ENCODE data around the gene SBK2.
"Not testable (repeated sequence)": the region's sequence is repeated elsewhere in the genome, so short reads cannot be mapped to it uniquely, and the experiment has no call there.

Gene SBK2

GRCh38 chr19:55536951-55537740 is at the start of gene SBK2:
Gene SBK2, minus strand, starts transcription at chr19:55537133. Its CDS starts 839 bp downstream, at chr19:55536294.
- DNase-seq, result no peak

GRCh38 chr19:55585658-55586339 is 48.9 kb upstream of the SBK2 start:
- DNase-seq, result peak; percentile 36 to 43

- no peak for DNase-seq
These were observed 47.9 kb upstream of the SBK2 start for GRCh38 chr19:55584871-55585270.

GRCh38 chr19:55583897-55584296 is 47.0 kb upstream of the SBK2 start:
- DNase-seq, result not testable (repeated sequence)

GRCh38 chr19:55582284-55582683 is 45.4 kb upstream of the SBK2 start:
- not testable (repeated sequence) for DNase-seq

- no peak for DNase-seq
These were observed 44.9 kb upstream of the SBK2 start for GRCh38 chr19:55581823-55582223.

- DNase-seq, result peak in 1 of 2 donors; percentile 28
These were observed 44.4 kb upstream of the SBK2 start for GRCh38 chr19:55581145-55581822.

- DNase-seq, result peak; percentile 71 to 82
These were observed 43.8 kb upstream of the SBK2 start, which contains the start of gene ZNF579 for GRCh38 chr19:55580628-55581144. Gene ZNF579, minus strand, starts transcription at chr19:55580848. Its CDS starts 1,209 bp downstream, at chr19:55579639.

GRCh38 chr19:55579766-55580621 is 43.1 kb upstream of the SBK2 start:
- no peak for DNase-seq

- no peak for DNase-seq
These were observed 42.1 kb upstream of the SBK2 start for GRCh38 chr19:55578761-55579747.

- DNase-seq, result no peak
These were observed 41.3 kb upstream of the SBK2 start for GRCh38 chr19:55578031-55578760.

- no peak for DNase-seq
These were observed 39.8 kb upstream of the SBK2 start for GRCh38 chr19:55576746-55577145.

- DNase-seq, result not testable (repeated sequence)
These were observed 37.0 kb upstream of the SBK2 start for GRCh38 chr19:55573929-55574328.

- not testable (repeated sequence) for DNase-seq
These were observed 32.5 kb upstream of the SBK2 start for GRCh38 chr19:55569477-55569876.

- DNase-seq, result no peak
These were observed 30.9 kb upstream of the SBK2 start for GRCh38 chr19:55567708-55568328.

GRCh38 chr19:55566823-55567222 is 29.9 kb upstream of the SBK2 start:
- no peak for DNase-seq

GRCh38 chr19:55563261-55563690 is 26.3 kb upstream of the SBK2 start:
- DNase-seq, result no peak

- DNase-seq, result no peak
These were observed 22.8 kb upstream of the SBK2 start for GRCh38 chr19:55559684-55560083.

GRCh38 chr19:55554741-55555152 is 17.8 kb upstream of the SBK2 start:
- DNase-seq, result no peak

GRCh38 chr19:55554302-55554701 is 17.4 kb upstream of the SBK2 start:
- no peak for DNase-seq

Measured in CD4-positive, alpha-beta T cell treated with Interferon alpha-2 for 1 hour (primary cell).